Stimulated activated CD4-positive, alpha-beta T cell treated with anti-CD3 and anti-CD28 coated beads, Interleukin-4, amount 100 ng/mL, for 1 hour (primary cell): ENCODE results near the gene HAPLN2.
"Not testable (repeated sequence)": the region's sequence is repeated elsewhere in the genome, so short reads cannot be mapped to it uniquely, and the experiment has no call there.

ENCODE experiments used
- DNase-seq: peaks from one replicate; pipeline ENCODE4 v3.0.0-alpha.2; 2020

Gene HAPLN2

GRCh38 chr1:156623946-156624813 lies 5.0 kb downstream of the HAPLN2 start:
- peak; percentile 54 for DNase-seq

GRCh38 chr1:156624814-156625435 lies 5.7 kb downstream of the HAPLN2 start:
- DNase-seq: no peak

GRCh38 chr1:156625436-156626078 lies 6.3 kb downstream of the HAPLN2 start:
- DNase-seq: peak; percentile 77

GRCh38 chr1:156626079-156626438 lies 6.8 kb downstream of the HAPLN2 start:
- DNase-seq: no peak

- DNase-seq: peak; percentile 23
Observed at GRCh38 chr1:156627313-156627880, 8.2 kb downstream of the HAPLN2 start.

GRCh38 chr1:156629823-156630449 lies 10.7 kb downstream of the HAPLN2 start:
- DNase-seq: no peak

GRCh38 chr1:156631152-156631551 lies 11.9 kb downstream of the HAPLN2 start:
- not testable (repeated sequence) for DNase-seq

- DNase-seq: no peak
Observed at GRCh38 chr1:156632355-156632754, 13.1 kb downstream of the HAPLN2 start.

GRCh38 chr1:156638189-156638985 lies 19.2 kb downstream of the HAPLN2 start:
- no peak for DNase-seq

GRCh38 chr1:156639601-156640101 lies 20.4 kb downstream of the HAPLN2 start:
- no peak for DNase-seq

GRCh38 chr1:156640842-156641706 lies 21.9 kb downstream of the HAPLN2 start:
- DNase-seq: no peak

- peak; percentile 25 for DNase-seq
Observed at GRCh38 chr1:156641761-156642264, 22.6 kb downstream of the HAPLN2 start, which contains the start of gene BCAN. BCAN (plus strand) TSS chr1:156642117; CDS start chr1:156646055, 3,938 bp downstream.

- DNase-seq: no peak
Observed at GRCh38 chr1:156642265-156643048, 23.2 kb downstream of the HAPLN2 start.

GRCh38 chr1:156643049-156643777 lies 24.0 kb downstream of the HAPLN2 start:
- no peak for DNase-seq

GRCh38 chr1:156643778-156644092 lies 24.5 kb downstream of the HAPLN2 start:
- no peak for DNase-seq

GRCh38 chr1:156644146-156644545 lies 24.9 kb downstream of the HAPLN2 start:
- DNase-seq: no peak

- DNase-seq: no peak
Observed at GRCh38 chr1:156644640-156645039, 25.4 kb downstream of the HAPLN2 start.

GRCh38 chr1:156645056-156645455 lies 25.8 kb downstream of the HAPLN2 start:
- no peak for DNase-seq

- no peak for DNase-seq
Observed at GRCh38 chr1:156645666-156646065, 26.5 kb downstream of the HAPLN2 start.
